Stomach (tissue), 4 donors: ENCODE data around the gene SPRR3.

Source experiments
- POLR2A ChIP-seq, 4 donors: fragments of 450-650 bp; IDR thresholded peaks; one replicate each; pipeline ENCODE4 v1.6.1; 2016; ENCODE audit warnings: antibody characterized with exemption in 4 of 4, control low read depth in 2 of 4, mild to moderate bottlenecking in 1 of 4, moderate library complexity in 1 of 4
- TF ChIP-seq, protein P1 (sequence below), 7 experiments: fragments of 450-650 bp in 4 of 7; fragments of 200-600 bp in 3 of 7; sonication (generic) in 3 of 7; IDR thresholded peaks; one replicate each; pipeline ENCODE4 v1.5.1; 2016 to 2019; ENCODE audit warnings: antibody characterized with exemption in 7 of 7, control low read depth in 2 of 7, mild to moderate bottlenecking in 1 of 7

DNA sequence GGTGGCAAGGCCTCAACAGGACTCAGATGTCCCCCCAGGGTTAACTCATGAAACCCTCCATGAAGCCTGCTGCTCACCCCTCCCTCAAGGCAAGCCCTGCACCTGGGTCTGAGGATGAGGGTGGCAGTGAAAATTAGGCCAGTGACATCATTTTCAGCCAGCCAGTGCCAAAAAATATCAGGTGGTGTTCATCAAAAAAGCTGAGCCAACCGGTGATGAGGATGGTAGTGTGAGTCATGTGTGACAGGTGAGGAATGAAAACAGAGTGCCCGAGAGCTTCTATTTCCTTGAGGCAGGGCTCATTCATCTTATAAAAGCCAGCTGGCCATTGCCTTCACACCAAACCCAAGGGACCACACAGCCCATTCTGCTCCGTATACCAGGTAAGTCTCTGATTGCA lies 17.8 kb upstream of the SPRR3 start, which contains the start of gene SPRR1A:
- TF ChIP-seq, protein P1, sequence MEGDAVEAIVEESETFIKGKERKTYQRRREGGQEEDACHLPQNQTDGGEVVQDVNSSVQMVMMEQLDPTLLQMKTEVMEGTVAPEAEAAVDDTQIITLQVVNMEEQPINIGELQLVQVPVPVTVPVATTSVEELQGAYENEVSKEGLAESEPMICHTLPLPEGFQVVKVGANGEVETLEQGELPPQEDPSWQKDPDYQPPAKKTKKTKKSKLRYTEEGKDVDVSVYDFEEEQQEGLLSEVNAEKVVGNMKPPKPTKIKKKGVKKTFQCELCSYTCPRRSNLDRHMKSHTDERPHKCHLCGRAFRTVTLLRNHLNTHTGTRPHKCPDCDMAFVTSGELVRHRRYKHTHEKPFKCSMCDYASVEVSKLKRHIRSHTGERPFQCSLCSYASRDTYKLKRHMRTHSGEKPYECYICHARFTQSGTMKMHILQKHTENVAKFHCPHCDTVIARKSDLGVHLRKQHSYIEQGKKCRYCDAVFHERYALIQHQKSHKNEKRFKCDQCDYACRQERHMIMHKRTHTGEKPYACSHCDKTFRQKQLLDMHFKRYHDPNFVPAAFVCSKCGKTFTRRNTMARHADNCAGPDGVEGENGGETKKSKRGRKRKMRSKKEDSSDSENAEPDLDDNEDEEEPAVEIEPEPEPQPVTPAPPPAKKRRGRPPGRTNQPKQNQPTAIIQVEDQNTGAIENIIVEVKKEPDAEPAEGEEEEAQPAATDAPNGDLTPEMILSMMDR (IDR thresholded peaks at IDR 0.05), result no peak
- no peak for TF ChIP-seq POLR2A (IDR thresholded peaks at IDR 0.05)
